GM10266 (cell line): Measurements from ENCODE around the gene MCTP2.
A peak's percentile ranks its signal among the peaks of the same experiment; 100 is the strongest.

Experiments
- DNase-seq: peaks from one replicate; pipeline ENCODE4 v3.0.0; 2012; ENCODE audit errors: extremely low spot score
- TF ChIP-seq, protein P1 (sequence below): IDR thresholded peaks from 2 replicates; pipeline ENCODE4 v1.5.1; 2012; ENCODE audit warnings: mild to moderate bottlenecking, low read depth; ENCODE audit not compliant: control insufficient read depth, insufficient read depth; ENCODE audit errors: missing control alignments

MCTP2 gene

GRCh38 chr15:94323076-94323475 is 91.7 kb downstream of the MCTP2 start:
- no peak for DNase-seq
- TF ChIP-seq, protein P1, sequence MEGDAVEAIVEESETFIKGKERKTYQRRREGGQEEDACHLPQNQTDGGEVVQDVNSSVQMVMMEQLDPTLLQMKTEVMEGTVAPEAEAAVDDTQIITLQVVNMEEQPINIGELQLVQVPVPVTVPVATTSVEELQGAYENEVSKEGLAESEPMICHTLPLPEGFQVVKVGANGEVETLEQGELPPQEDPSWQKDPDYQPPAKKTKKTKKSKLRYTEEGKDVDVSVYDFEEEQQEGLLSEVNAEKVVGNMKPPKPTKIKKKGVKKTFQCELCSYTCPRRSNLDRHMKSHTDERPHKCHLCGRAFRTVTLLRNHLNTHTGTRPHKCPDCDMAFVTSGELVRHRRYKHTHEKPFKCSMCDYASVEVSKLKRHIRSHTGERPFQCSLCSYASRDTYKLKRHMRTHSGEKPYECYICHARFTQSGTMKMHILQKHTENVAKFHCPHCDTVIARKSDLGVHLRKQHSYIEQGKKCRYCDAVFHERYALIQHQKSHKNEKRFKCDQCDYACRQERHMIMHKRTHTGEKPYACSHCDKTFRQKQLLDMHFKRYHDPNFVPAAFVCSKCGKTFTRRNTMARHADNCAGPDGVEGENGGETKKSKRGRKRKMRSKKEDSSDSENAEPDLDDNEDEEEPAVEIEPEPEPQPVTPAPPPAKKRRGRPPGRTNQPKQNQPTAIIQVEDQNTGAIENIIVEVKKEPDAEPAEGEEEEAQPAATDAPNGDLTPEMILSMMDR = no peak

DNA sequence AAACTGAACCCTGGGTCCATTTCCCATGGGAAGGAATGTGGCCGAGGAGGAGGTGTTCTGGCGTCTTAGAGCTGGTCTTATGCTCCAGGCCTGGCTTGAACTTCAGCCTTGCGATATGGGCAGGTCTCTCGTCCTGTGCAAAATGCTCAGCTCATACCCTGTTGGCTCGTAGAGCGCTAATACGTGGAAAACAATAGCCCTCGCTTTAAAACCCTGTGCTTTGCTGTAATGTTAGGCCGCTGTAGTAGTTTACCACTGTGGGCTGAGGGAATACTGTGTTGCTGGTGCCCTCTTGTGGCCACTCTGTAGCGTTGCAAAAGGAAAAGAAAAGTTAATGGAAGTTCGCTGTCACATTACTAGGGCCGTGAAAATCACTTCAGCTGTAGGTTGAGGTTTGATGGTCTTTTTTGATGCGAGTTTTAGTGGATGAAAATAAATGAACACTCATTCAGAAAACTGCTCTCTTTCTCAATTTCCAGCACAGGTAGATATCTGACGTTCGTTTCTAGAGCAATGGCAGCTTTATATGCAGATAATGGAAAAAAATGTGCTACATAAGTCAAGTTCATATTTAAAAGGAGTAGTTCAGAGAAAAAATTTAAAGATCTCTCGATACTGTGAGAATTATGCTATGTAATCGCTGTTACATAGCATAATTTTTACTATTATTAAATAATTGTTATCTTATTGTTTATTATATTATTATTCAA is 92.9 kb downstream of the MCTP2 start:
- TF ChIP-seq, protein P1 = peak; percentile 80
- DNase-seq = peak; percentile 46

- TF ChIP-seq, protein P1 = no peak
- DNase-seq = no peak
Measured at GRCh38 chr15:94324835-94325767, 93.7 kb downstream of the MCTP2 start.

DNA sequence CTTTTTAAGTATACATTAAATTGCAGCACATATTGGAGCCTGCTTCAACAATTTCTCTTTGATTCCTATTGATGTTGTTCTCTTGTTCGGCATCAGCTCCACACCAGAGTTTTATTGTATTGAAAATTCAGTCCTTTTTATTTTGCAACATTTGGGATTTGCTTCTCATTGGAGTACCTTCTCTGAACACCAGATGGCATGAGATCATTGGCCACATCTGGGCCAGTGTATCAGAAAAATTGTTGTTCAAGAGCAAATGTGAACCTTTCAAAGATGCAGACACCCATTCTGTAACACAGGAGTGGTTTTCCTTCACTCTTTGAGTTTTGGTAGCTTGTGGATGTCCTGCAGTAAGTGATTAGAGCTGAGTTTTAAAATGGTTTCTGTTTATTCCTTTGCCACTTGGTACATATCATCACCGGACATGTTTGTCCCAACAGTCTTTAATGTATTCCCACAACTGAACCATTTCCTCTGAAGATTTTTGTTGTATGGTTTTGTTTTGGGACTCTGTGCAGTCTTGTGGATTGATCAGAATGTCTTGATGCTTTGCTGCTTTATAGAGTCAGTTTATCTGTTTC is 96.1 kb downstream of the MCTP2 start:
- DNase-seq = no peak

DNA sequence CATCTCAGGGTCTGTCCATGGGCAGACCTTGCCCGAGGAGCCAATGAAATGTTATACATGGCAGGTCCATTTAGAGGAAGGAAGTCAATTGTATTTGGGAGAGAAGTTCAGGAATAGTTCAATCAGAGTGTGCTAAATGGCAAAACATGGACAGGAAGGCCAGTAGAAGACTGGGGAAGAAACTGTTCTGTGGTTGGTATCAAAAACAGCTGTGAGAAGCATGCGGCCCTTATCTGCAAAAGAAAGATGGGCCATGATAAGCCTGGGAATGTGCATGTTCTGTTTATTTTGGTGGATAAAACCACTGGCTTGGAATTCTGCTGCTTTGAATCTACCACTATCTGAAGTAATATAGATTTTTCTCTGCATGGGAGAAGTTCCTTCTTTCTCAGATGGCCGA is 100.4 kb downstream of the MCTP2 start:
- no peak for DNase-seq
- TF ChIP-seq, protein P1 = no peak

More for the DNA sequence above, 96.1 kb downstream of the MCTP2 start:
- TF ChIP-seq, protein P1 = peak; percentile 45

DNA sequence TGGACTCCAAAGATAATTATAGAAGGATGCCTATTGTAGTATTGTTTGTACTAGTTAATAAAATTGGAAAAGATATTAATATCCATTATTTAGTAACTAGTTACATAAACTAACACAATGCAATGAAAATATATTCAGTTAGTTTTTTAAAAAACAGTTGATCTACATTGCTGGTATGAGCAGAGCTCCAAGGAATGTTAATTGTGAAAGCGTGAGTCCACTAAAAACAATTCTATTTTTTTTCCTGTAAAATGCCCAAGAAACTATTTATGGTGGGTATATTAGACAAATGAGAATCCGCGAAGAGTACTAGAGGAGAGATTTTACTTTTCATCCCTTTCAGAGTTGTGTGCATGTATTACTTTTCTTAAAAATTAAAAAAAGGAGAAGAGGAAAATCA is 104.3 kb downstream of the MCTP2 start:
- TF ChIP-seq, protein P1 = no peak
- DNase-seq = no peak
